GM23338 (cell line): ENCODE data around the gene RIPK1.

Experiments
- TF ChIP-seq, protein P1 (sequence below), 2 experiments: fragments of 200-600 bp in 1 of 2; sonication (generic) in 1 of 2; conservative IDR thresholded peaks; 2 replicates each; pipeline versions ENCODE4 v1.5.1 to v1.6.1; 2016 to 2017; ENCODE audit warnings: antibody characterized with exemption in 2 of 2, low read depth in 2 of 2, mild to moderate bottlenecking in 2 of 2, moderate library complexity in 1 of 2
- TF ChIP-seq, protein P2 (sequence below): IDR thresholded peaks from one replicate; pipeline ENCODE4 v1.6.1; 2018; ENCODE audit warnings: antibody characterized with exemption; ENCODE audit not compliant: unreplicated experiment

DNA sequence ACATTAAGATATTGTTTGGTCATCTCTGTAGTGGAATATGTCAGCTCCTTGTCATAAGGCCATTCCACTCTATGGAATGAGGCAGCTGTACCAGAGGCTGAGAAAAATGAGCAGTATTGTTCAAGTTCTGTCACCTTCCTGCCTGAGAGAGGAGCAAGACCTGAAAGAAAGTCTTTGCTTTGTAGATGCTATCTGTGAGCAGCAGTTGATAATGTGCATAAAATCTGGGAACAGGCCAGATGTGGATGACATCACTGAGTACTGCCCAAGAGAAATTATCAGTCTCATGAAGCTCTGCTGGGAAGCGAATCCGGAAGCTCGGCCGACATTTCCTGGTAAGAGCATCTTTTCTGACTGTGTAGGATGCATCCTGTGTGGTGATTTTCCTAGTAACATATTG lies 16.8 kb downstream of the RIPK1 start:
- TF ChIP-seq, protein P1, sequence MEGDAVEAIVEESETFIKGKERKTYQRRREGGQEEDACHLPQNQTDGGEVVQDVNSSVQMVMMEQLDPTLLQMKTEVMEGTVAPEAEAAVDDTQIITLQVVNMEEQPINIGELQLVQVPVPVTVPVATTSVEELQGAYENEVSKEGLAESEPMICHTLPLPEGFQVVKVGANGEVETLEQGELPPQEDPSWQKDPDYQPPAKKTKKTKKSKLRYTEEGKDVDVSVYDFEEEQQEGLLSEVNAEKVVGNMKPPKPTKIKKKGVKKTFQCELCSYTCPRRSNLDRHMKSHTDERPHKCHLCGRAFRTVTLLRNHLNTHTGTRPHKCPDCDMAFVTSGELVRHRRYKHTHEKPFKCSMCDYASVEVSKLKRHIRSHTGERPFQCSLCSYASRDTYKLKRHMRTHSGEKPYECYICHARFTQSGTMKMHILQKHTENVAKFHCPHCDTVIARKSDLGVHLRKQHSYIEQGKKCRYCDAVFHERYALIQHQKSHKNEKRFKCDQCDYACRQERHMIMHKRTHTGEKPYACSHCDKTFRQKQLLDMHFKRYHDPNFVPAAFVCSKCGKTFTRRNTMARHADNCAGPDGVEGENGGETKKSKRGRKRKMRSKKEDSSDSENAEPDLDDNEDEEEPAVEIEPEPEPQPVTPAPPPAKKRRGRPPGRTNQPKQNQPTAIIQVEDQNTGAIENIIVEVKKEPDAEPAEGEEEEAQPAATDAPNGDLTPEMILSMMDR (conservative IDR thresholded peaks at IDR 0.05; ENCODE audit: low read depth in 2 of 2): no peak
- TF ChIP-seq, protein P2, sequence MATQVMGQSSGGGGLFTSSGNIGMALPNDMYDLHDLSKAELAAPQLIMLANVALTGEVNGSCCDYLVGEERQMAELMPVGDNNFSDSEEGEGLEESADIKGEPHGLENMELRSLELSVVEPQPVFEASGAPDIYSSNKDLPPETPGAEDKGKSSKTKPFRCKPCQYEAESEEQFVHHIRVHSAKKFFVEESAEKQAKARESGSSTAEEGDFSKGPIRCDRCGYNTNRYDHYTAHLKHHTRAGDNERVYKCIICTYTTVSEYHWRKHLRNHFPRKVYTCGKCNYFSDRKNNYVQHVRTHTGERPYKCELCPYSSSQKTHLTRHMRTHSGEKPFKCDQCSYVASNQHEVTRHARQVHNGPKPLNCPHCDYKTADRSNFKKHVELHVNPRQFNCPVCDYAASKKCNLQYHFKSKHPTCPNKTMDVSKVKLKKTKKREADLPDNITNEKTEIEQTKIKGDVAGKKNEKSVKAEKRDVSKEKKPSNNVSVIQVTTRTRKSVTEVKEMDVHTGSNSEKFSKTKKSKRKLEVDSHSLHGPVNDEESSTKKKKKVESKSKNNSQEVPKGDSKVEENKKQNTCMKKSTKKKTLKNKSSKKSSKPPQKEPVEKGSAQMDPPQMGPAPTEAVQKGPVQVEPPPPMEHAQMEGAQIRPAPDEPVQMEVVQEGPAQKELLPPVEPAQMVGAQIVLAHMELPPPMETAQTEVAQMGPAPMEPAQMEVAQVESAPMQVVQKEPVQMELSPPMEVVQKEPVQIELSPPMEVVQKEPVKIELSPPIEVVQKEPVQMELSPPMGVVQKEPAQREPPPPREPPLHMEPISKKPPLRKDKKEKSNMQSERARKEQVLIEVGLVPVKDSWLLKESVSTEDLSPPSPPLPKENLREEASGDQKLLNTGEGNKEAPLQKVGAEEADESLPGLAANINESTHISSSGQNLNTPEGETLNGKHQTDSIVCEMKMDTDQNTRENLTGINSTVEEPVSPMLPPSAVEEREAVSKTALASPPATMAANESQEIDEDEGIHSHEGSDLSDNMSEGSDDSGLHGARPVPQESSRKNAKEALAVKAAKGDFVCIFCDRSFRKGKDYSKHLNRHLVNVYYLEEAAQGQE: no peak
